ENCODE results near the gene DMD. TPM values are rescaled to one million over a fixed set of nuclear protein-coding genes. Genes with fewer than 3 reads are reported as not detected.

The DMD gene
- total RNA-seq, 1 donor from 2014 or later, result 2.5 TPM

DNA sequence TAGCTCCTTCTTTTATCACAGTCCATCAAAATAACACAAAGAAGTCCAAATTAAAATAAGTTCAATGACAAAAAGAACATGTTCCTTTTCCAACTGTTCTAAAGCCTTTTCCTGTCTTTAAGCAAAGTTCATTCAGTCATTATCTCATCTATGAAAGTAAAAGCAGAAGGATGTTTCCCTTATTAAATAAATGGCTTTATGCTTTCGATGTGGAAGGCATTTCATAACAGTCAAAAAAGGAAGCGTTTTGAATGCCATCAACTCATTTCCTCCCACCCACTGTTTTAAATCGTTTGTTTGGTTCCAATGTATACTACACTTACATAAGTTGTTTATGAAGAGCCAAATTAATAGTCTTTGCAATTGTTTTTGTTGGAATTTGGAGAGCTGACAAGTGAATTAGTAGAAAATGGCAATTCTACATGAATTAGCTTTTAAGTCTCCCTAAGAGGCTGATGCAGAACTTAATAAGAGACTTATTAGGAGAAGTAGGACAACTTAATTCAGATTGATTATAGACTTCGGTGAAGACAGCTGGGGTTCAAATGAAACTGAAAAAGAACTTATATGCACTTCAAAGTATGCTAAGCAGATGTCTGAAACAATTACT is 1746.9 kb downstream of the DMD start:
- TF ChIP-seq, protein P1, sequence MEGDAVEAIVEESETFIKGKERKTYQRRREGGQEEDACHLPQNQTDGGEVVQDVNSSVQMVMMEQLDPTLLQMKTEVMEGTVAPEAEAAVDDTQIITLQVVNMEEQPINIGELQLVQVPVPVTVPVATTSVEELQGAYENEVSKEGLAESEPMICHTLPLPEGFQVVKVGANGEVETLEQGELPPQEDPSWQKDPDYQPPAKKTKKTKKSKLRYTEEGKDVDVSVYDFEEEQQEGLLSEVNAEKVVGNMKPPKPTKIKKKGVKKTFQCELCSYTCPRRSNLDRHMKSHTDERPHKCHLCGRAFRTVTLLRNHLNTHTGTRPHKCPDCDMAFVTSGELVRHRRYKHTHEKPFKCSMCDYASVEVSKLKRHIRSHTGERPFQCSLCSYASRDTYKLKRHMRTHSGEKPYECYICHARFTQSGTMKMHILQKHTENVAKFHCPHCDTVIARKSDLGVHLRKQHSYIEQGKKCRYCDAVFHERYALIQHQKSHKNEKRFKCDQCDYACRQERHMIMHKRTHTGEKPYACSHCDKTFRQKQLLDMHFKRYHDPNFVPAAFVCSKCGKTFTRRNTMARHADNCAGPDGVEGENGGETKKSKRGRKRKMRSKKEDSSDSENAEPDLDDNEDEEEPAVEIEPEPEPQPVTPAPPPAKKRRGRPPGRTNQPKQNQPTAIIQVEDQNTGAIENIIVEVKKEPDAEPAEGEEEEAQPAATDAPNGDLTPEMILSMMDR (IDR thresholded peaks at IDR 0.05; ENCODE audit: insufficient read depth, low read length, poor library complexity, severe bottlenecking), result no peak
- Histone ChIP-seq H3K36me3 (ENCODE audit: control insufficient read depth, insufficient read depth, low read length) (no peaks in the 10 kb centered on the region), H3K27me3 (ENCODE audit: control insufficient read depth, insufficient read depth, low read length) (no peaks in the 10 kb centered on the region), H3K4me3 (ENCODE audit: low read depth, low read length) (no peak overlapping the region)
- DNase-seq (ENCODE audit: low read depth), result no peak

- Histone ChIP-seq H3K36me3 (ENCODE audit: control insufficient read depth, insufficient read depth, low read length) (no peaks in the 10 kb centered on the region), H3K4me3 (ENCODE audit: low read depth, low read length) (no peak overlapping the region), H3K27me3 (ENCODE audit: control insufficient read depth, insufficient read depth, low read length) (no peaks in the 10 kb centered on the region)
- TF ChIP-seq, protein P1 (IDR thresholded peaks at IDR 0.05; ENCODE audit: insufficient read depth, low read length, poor library complexity, severe bottlenecking), result no peak
- DNase-seq (ENCODE audit: low read depth), result no peak
Measured at GRCh38 chrX:31461266-31461665, 1750.1 kb downstream of the DMD start.

DNA sequence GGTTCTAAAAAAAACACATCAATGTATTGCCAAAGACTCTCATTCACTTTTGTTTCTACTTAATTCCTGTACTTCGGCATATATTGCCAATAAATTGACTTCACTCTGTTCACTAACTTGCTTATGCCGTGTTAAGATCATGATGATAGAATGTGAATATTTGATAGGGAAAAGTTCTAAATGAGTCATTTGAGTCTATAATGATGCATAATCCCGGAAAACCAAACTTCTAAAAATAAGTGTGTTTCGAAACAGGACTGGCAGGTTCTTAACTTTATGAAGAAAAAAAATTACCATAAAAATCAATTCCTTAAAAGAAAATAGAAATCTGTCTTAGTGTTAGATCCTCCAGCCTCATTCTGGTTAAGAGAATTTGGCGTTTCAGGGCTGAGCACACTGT is 1752.0 kb downstream of the DMD start:
- Histone ChIP-seq H3K4me3 (ENCODE audit: low read depth, low read length) (no peak overlapping the region), H3K27me3 (ENCODE audit: control insufficient read depth, insufficient read depth, low read length) (no peaks in the 10 kb centered on the region), H3K36me3 (ENCODE audit: control insufficient read depth, insufficient read depth, low read length) (no peaks in the 10 kb centered on the region)
- no peak for DNase-seq (ENCODE audit: low read depth)
- TF ChIP-seq, protein P1 (IDR thresholded peaks at IDR 0.05; ENCODE audit: insufficient read depth, low read length, poor library complexity, severe bottlenecking), result no peak

DNA sequence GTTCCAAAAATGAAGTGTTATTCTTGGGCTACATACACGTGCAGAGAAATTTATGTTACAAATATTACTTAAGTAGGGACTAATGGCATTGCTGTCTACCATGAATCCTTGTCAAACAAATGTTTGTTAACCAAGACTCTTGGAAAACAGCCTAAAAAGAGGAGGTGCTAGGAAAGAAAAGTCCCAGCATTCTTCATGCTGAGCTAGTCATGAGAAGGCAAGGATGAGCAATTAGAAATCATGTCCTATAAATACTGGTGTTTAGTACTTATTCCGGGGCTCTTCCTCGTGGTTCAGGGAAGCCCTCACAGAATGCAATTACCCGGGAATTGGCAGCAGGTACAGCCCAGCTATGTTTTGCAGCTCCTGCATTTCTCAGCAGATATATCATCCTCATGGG is 1761.4 kb downstream of the DMD start:
- H3K4me3 ChIP-seq (ENCODE audit: low read depth, low read length), result no peak overlapping the region
- H3K36me3 ChIP-seq (ENCODE audit: control insufficient read depth, insufficient read depth, low read length), result no peaks in the 10 kb centered on the region
- DNase-seq (ENCODE audit: low read depth), result no peak
- H3K27me3 ChIP-seq (ENCODE audit: control insufficient read depth, insufficient read depth, low read length), result no peaks in the 10 kb centered on the region
- TF ChIP-seq, protein P1 (IDR thresholded peaks at IDR 0.05; ENCODE audit: insufficient read depth, low read length, poor library complexity, severe bottlenecking), result no peak

- TF ChIP-seq, protein P1 (IDR thresholded peaks at IDR 0.05; ENCODE audit: insufficient read depth, low read length, poor library complexity, severe bottlenecking), result no peak
- no peaks in the 10 kb centered on the region for H3K27me3 ChIP-seq (ENCODE audit: control insufficient read depth, insufficient read depth, low read length)
- no peak overlapping the region for H3K4me3 ChIP-seq (ENCODE audit: low read depth, low read length)
- DNase-seq (ENCODE audit: low read depth), result no peak
- no peaks in the 10 kb centered on the region for H3K36me3 ChIP-seq (ENCODE audit: control insufficient read depth, insufficient read depth, low read length)
Measured at GRCh38 chrX:31449081-31449480, 1762.3 kb downstream of the DMD start.

- no peak overlapping the region for H3K4me3 ChIP-seq (ENCODE audit: low read depth, low read length)
- no peak for DNase-seq (ENCODE audit: low read depth)
- TF ChIP-seq, protein P1 (IDR thresholded peaks at IDR 0.05; ENCODE audit: insufficient read depth, low read length, poor library complexity, severe bottlenecking), result no peak
- H3K36me3 ChIP-seq (ENCODE audit: control insufficient read depth, insufficient read depth, low read length), result no peaks in the 10 kb centered on the region
- H3K27me3 ChIP-seq (ENCODE audit: control insufficient read depth, insufficient read depth, low read length), result no peaks in the 10 kb centered on the region
Measured at GRCh38 chrX:31445542-31445941, 1765.8 kb downstream of the DMD start.

All from kidney epithelial cell (primary cell).